Bronchial epithelial cell (primary cell): ENCODE data around the gene SLC2A10. TPM values are rescaled to one million over a fixed set of nuclear protein-coding genes. Genes with fewer than 3 reads are reported as not detected.

Source experiments
- DNase-seq: peaks from one replicate; pipeline ENCODE4 v3.0.0-alpha.2; 2010; ENCODE audit warnings: low read depth
- FAIRE-seq: peaks from 2 replicates; lab custom pipeline; 2011; peaks lifted over from hg19 to GRCh38; lab: Jason Lieb, UNC
- H3K27me3 ChIP-seq: 2 replicates; pipeline ENCODE4 v1.5.1; 2011; ENCODE audit warnings: low read length; ENCODE audit not compliant: control insufficient read depth, insufficient read depth
- H3K36me3 ChIP-seq: 2 replicates; pipeline ENCODE4 v1.5.1; 2011; ENCODE audit warnings: low read length; ENCODE audit not compliant: control insufficient read depth, insufficient read depth
- H3K4me3 ChIP-seq: 2 replicates; pipeline ENCODE4 v1.5.1; 2011; ENCODE audit warnings: mild to moderate bottlenecking, low read depth, low read length, control low read depth
- total RNA-seq: library from RNA; depleted of rRNA; stranded (reverse); fragments of >200 nt; gene quantifications from 2 replicates; pipeline ENCODE4 v1.2.1, GENCODE V29; 2014
- TF ChIP-seq, protein P1 (sequence below): IDR thresholded peaks from 2 replicates; pipeline ENCODE4 v1.5.1; 2011; ENCODE audit warnings: mild to moderate bottlenecking, moderate library complexity, low read length, control low read depth, inconsistent platforms; ENCODE audit not compliant: insufficient read depth, severe bottlenecking

SLC2A10 gene
- total RNA-seq, 1 donor from 2014 or later: 19.2 TPM

DNA sequence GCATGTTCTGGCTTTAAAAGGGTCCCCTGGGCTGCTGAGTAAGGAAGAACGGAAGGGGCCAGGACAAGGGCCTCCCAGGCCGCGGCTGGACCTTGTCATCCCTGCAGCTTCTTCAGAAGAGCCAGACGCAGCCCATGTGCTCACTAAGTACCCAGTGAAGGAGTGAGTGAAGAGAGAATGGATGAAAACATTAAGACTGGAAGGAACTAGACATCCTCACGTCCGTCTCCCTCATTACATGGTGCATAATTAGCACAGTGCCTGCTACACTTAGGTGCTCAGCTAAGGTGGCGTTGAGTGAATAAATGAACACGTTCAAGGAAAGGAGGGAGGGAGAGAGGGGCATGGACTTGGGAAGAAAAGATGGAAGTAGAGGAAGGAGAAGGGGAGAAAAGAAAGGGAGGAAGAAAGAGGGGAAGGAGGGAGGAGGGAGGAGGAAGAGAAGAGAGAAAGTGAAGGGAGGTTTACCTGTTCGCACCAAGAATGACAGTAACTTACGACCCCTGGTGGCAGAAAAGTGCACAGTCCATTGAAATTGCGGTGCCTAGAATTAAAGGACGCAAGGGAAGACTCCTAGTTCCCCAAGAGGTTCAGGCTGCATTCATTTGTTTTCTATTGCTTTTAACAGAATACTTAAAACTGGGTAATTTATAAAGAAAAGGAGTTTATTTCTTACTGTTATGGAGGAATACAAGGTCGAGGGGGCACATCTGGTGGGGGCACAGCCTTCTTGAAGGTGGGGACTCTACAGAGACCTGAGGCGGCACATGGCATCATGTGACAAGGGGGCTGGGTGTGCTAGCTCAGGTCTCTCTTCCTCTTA is 28.2 kb upstream of the SLC2A10 start:
- FAIRE-seq (no peak), DNase-seq (peak; percentile 54)
- Histone ChIP-seq H3K36me3 (peaks cover 5% of the 10 kb centered on the region), H3K4me3 (no peak overlapping the region), H3K27me3 (no peaks in the 10 kb centered on the region)
- TF ChIP-seq, protein P1, sequence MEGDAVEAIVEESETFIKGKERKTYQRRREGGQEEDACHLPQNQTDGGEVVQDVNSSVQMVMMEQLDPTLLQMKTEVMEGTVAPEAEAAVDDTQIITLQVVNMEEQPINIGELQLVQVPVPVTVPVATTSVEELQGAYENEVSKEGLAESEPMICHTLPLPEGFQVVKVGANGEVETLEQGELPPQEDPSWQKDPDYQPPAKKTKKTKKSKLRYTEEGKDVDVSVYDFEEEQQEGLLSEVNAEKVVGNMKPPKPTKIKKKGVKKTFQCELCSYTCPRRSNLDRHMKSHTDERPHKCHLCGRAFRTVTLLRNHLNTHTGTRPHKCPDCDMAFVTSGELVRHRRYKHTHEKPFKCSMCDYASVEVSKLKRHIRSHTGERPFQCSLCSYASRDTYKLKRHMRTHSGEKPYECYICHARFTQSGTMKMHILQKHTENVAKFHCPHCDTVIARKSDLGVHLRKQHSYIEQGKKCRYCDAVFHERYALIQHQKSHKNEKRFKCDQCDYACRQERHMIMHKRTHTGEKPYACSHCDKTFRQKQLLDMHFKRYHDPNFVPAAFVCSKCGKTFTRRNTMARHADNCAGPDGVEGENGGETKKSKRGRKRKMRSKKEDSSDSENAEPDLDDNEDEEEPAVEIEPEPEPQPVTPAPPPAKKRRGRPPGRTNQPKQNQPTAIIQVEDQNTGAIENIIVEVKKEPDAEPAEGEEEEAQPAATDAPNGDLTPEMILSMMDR: peak; percentile 83

DNA sequence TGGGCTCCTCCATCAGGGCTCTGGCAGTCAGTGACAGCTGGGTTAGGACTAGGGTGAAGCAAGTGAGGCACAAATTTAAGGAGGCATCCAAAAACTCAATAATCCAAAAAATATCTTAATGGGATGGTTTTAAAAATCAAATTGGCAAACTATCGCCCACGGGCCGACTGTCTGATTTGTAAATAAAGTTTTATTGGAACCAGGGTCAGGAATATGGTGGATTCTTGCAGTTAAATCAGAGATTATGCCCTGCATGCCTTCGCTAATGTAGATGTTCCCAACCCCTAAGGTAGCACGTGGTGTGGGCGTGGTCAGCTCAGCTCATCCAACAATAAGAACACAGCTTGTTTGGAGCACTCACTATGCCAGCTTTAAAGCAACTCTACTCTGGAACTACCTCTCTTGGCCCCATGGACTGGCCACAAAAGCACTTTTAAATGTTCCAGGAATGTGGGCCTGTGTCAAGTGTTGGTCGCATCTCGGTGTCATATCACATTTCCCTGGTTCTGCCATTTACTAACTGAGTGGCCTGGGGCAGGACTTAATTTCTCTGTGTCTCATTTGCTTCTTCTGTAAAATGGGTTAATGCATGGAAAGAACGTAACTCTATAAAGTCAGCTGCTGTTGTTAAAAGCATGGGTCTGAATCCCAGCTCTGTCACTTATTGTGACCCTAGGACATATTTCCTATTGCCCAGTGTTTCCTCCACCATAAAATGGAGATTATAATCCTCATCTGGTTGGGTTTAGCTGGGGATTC is 27.2 kb upstream of the SLC2A10 start:
- DNase-seq (no peak), FAIRE-seq (no peak)
- Histone ChIP-seq H3K36me3 (peaks cover 6% of the 10 kb centered on the region), H3K4me3 (no peak overlapping the region), H3K27me3 (no peaks in the 10 kb centered on the region)
- TF ChIP-seq, protein P1: no peak

DNA sequence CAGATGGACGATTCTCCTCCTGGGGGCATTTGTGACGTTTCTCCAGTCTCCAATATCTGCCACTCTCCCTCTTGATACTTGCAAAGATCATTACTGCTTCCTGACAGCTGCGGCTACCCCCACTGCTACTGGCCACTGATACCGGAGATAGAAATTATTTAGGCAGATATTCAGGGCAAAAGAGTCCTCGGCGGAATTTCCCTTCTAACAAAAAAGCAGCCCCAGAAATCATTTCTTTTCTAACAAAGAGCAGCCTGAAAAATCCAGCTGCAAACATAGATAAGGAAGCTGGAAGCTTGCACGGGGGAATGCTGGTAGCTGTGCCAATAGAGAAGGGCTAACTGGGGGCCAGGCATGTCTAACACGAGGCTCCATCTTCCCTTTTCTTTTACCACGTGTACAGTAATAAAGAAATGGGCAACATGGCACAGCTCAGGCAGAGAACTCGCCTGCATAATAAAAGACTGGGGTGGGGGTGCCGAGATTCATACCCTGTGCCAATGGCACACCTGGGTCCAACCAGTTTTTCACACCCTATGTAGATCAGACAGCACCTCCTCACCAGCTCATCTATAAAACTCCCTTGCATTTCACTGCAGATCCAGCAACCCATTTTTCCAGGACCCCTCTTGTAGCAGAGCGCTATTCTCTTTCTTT is 26.3 kb upstream of the SLC2A10 start:
- FAIRE-seq (no peak), DNase-seq (no peak)

DNA sequence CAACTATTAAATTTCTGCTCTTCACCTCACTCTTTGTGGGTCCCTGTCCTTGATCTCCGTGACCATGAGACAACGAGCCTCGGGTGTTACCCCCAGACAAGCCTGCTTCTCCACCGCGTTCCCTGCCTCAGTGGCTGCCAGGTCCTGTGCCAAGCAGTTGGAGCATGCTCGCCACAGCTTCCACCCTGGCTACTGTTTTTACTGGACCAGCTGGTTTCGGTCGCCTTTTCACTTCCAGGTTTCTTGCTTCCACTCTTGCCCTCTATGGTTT is 25.8 kb upstream of the SLC2A10 start:
- TF ChIP-seq, protein P1: no peak
- peak overlapping the region; percentile 51 for H3K4me3 ChIP-seq
- DNase-seq (no peak), FAIRE-seq (no peak)
- H3K36me3 ChIP-seq: peaks cover 6% of the 10 kb centered on the region
- H3K27me3 ChIP-seq: no peaks in the 10 kb centered on the region

More for the DNA sequence above, 26.3 kb upstream of the SLC2A10 start:
- TF ChIP-seq, protein P1: no peak
- peak overlapping the region; percentile 51 for H3K4me3 ChIP-seq
- H3K27me3 ChIP-seq: no peaks in the 10 kb centered on the region
- H3K36me3 ChIP-seq: peaks cover 6% of the 10 kb centered on the region

DNA sequence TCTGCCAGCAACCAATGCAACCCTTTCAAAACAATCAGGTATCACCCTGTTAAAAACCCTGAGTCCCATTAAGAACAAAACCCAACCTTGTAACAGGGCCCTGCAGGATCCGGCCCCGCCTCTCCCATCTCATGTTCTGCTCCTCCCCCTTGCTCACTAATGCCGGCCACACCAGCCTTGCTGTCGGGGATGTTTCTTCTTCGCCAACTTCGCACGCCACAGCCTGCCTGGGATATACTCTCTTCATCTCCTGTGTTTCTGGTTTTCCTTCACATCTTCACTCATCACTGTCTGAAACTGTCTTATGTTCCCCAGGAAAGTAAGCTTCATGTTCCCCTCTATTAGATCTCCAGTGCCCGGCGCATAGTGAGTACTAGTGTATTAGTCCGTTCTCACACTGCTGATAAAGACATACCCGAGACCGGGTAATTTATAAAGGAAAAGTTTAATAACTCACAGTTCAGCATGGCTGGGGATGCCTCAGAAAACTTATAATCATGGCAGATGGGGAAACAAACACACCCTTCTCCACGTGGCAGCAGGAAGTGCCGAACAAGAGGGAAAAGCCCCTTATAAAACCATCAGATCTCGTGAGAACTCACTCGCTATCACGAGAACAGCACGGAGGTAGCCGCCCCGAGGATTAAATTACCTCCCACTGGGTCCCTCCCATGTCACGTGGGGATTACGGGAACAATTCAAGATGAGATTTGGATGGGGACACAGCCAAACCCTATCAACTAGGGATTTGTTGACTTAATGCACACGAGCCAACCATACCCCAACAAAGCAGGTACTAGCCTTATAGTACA is 25.3 kb upstream of the SLC2A10 start:
- DNase-seq (peak; percentile 74), FAIRE-seq (no peak)
- TF ChIP-seq, protein P1: no peak
- peaks cover 6% of the 10 kb centered on the region for H3K36me3 ChIP-seq
- no peaks in the 10 kb centered on the region for H3K27me3 ChIP-seq
- H3K4me3 ChIP-seq: peak overlapping the region; percentile 51
